Activated CD4-positive, alpha-beta T cell treated with anti-CD3 and anti-CD28 coated beads for 1 hour (primary cell): Measurements from ENCODE around the gene LRP8.
"Not testable (repeated sequence)": the region's sequence is repeated elsewhere in the genome, so short reads cannot be mapped to it uniquely, and the experiment has no call there.

Source experiments
- DNase-seq: peaks from one replicate; pipeline ENCODE4 v3.0.0-alpha.2; 2020

LRP8 gene

GRCh38 chr1:53206083-53206685, 121.7 kb downstream of the LRP8 start:
- not testable (repeated sequence) for DNase-seq

- DNase-seq: not testable (repeated sequence)
These were observed 122.4 kb downstream of the LRP8 start for GRCh38 chr1:53205496-53205895.

- no peak for DNase-seq
These were observed 124.4 kb downstream of the LRP8 start for GRCh38 chr1:53203466-53203865.

GRCh38 chr1:53198241-53198651, 129.6 kb downstream of the LRP8 start:
- DNase-seq: no peak

GRCh38 chr1:53197291-53198200, 130.3 kb downstream of the LRP8 start:
- no peak for DNase-seq

GRCh38 chr1:53196485-53197290, 131.2 kb downstream of the LRP8 start, which contains the start of gene CPT2:
Gene CPT2, plus strand, starts transcription at chr1:53196824. Its CDS starts 120 bp downstream, at chr1:53196944.
- peak; percentile 79 for DNase-seq

GRCh38 chr1:53196017-53196484, 131.8 kb downstream of the LRP8 start:
- DNase-seq: no peak

- no peak for DNase-seq
These were observed 132.4 kb downstream of the LRP8 start for GRCh38 chr1:53195246-53196016.
